T-cell (primary cell): ENCODE results near the gene CYP27B1. TPM values are rescaled to one million over a fixed set of nuclear protein-coding genes. Genes with fewer than 3 reads are reported as not detected.
A peak's percentile ranks its signal among the peaks of the same experiment; 100 is the strongest.

Experiments used
- ATAC-seq, 4 experiments: fragments of 200-7000 bp in 3 of 4; fragments of 150-1000 bp in 1 of 4; cut with Tn5 transposase; replicated peaks in 1 of 4; 1 replicate in 3 of 4; 2 replicates in 1 of 4; pipeline ENCODE4 v1.10.0; 2021; ENCODE audit warnings: moderate library complexity in 3 of 4, mild to moderate bottlenecking in 2 of 4, moderate number of reproducible peaks in 1 of 4
- CTCF ChIA-PET, 2 donors: fragments of 300-600 bp; sonication (Branson Sonifier 250); formaldehyde crosslinking; loops; one replicate each; lab custom pipeline; 2022; ENCODE audit warnings: antibody characterized with exemption in 2 of 2; lab: Charles Lee
- POLR2A ChIA-PET, 2 donors: fragments of 300-600 bp; sonication (Branson Sonifier 250); formaldehyde crosslinking; loops; one replicate each; lab custom pipeline; 2022; ENCODE audit warnings: antibody characterized with exemption in 2 of 2; lab: Charles Lee
- DNase-seq, 35 experiments: peaks; one replicate each; pipeline versions ENCODE4 v3.0.0 to v3.0.0-alpha.2; 2013 to 2023
- H3K27ac ChIP-seq: one replicate; pipeline ENCODE4 v1.5.1; 2013; ENCODE audit warnings: low read length
- H3K27me3 ChIP-seq, 2 experiments: replicated peaks in 1 of 2; 1 replicate in 1 of 2; 2 replicates in 1 of 2; pipeline versions ENCODE4 v1.6.1 to v1.7.0; 2013; ENCODE audit warnings: low read length in 1 of 2, mixed read lengths in 1 of 2; ENCODE audit not compliant: control insufficient read depth in 2 of 2, insufficient read depth in 2 of 2; ENCODE audit errors: extremely low read depth in 1 of 2
- H3K36me3 ChIP-seq, 2 donors: 1 replicate in 1 of 2; 2 replicates in 1 of 2; pipeline versions ENCODE4 v1.6.1 to v1.7.0; 2013; ENCODE audit warnings: low read length in 1 of 2; ENCODE audit not compliant: control insufficient read depth in 2 of 2, insufficient read depth in 1 of 2; ENCODE audit errors: extremely low read depth in 1 of 2
- H3K4me1 ChIP-seq, 2 experiments: 1 replicate in 1 of 2; 2 replicates in 1 of 2; pipeline versions ENCODE4 v1.6.1 to v1.7.0; 2013; ENCODE audit warnings: low read length in 2 of 2, mixed read lengths in 1 of 2; ENCODE audit not compliant: insufficient read depth in 2 of 2, control insufficient read depth in 1 of 2; ENCODE audit errors: extremely low read depth in 1 of 2
- H3K4me3 ChIP-seq, 2 donors: 1 replicate in 1 of 2; 2 replicates in 1 of 2; pipeline versions ENCODE4 v1.5.1 to v1.7.0; 2013; ENCODE audit warnings: mild to moderate bottlenecking in 2 of 2, low read length in 1 of 2, moderate library complexity in 1 of 2; ENCODE audit not compliant: control insufficient read depth in 1 of 2; ENCODE audit errors: extremely low read depth in 1 of 2
- H3K9me3 ChIP-seq: 2 replicates; pipeline ENCODE4 v1.7.0; 2013
- H3K27ac Mint-ChIP-seq, 2 donors: one replicate each; pipeline ENCODE4 v1.8.0; 2020 to 2021; ENCODE audit warnings: mild to moderate bottlenecking in 2 of 2, mixed read lengths in 2 of 2
- H3K27me3 Mint-ChIP-seq, 2 donors: one replicate each; pipeline ENCODE4 v1.8.0; 2021 to 2022; ENCODE audit warnings: mixed read lengths in 2 of 2
- H3K36me3 Mint-ChIP-seq: one replicate; pipeline ENCODE4 v1.8.0; 2021; ENCODE audit warnings: mixed read lengths
- H3K4me1 Mint-ChIP-seq, 3 donors: one replicate each; pipeline ENCODE4 v1.8.0; 2020 to 2022; ENCODE audit warnings: mixed read lengths in 3 of 3, mild to moderate bottlenecking in 1 of 3
- H3K4me3 Mint-ChIP-seq, 3 donors: one replicate each; pipeline ENCODE4 v1.8.0; 2020 to 2022; ENCODE audit warnings: mild to moderate bottlenecking in 3 of 3, mixed read lengths in 3 of 3, moderate library complexity in 3 of 3
- H3K9me3 Mint-ChIP-seq, 3 donors: one replicate each; pipeline ENCODE4 v1.8.0; 2020 to 2022; ENCODE audit warnings: mixed read lengths in 3 of 3
- WGBS: methylation state at CpG from one replicate; pipeline ENCODE4 v1.1.5; 2013; ENCODE audit warnings: missing lambda C conversion rate; ENCODE audit not compliant: insufficient coverage; 5-methylcytosine and 5-hydroxymethylcytosine counted together
- total RNA-seq, 35 experiments: library from RNA in 6 of 35; stranded (reverse) in 6 of 35; fragments of 120-200 nt in 1 of 35; gene quantifications; one replicate each; pipeline versions ENCODE4 v1.2.1 to v1.2.4 and lab custom pipeline; 2013 to 2026

The CYP27B1 gene
- total RNA-seq (1 to 10 TPM in 3 of 5 donors, under 1 TPM in 2; 0.76 to 2.1 (median 1.2) TPM), total RNA-seq (lab: John Stamatoyannopoulos, UW) (0.36 to 21.8 (median 0.99) reads per million in 29 experiments)
- total RNA-seq (2013) = 0.94 TPM

- ATAC-seq (peak in 1 of 4 experiments; percentile 12), DNase-seq (peak in 2 of 35 experiments; percentile 14 to 25)
- Mint-ChIP-seq H3K9me3 (no peaks in the 10 kb centered on the region), H3K27me3 (peaks cover 16 to 36% of the 10 kb centered on the region in 2 donors), H3K27ac (no peak within 1 kb of the TSS), H3K4me1 (peaks cover 28 to 39% (median 32%) of the 10 kb centered on the region in 3 donors), H3K4me3 (peak within 1 kb of the TSS; percentile 79 to 86 (median 84)), H3K36me3 (peaks cover 7% of the 10 kb centered on the region)
- Histone ChIP-seq H3K4me1 (peaks cover 17 to 37% of the 10 kb centered on the region in 2 experiments), H3K9me3 (no peaks in the 10 kb centered on the region), H3K36me3 (peaks cover 3 to 6% of the 10 kb centered on the region in 2 donors), H3K27ac (no peak within 1 kb of the TSS), H3K4me3 (peak within 1 kb of the TSS; percentile 65 to 68), H3K27me3 (peaks cover 19 to 35% of the 10 kb centered on the region in 2 experiments)
- WGBS = 3% methylated on average over 27 of the region's 38 CpGs
- POLR2A ChIA-PET = interaction anchor here in 1 of 2 donors (1.3 kb wide), 1 partner anchor 10 kb away, joined by 4 read pairs; no protein-coding TSS in a partner anchor
- CTCF ChIA-PET = interaction anchor here (0.6 to 2.3 kb wide), 4 partner anchors 10 to 132 kb away, joined by 3 to 7 read pairs (median 3); partner anchors contain the start of gene TSFM (in 1 of the 2)
Observed at GRCh38 chr12:57766464-57767304, at the start of gene CYP27B1. CYP27B1 (minus strand) TSS chr12:57767078; CDS start chr12:57767041, 37 bp downstream.

GRCh38 chr12:57816001-57816854, 49.4 kb upstream of the CYP27B1 start:
- no peak overlapping the region for H3K4me3 ChIP-seq
- no peak for ATAC-seq
- Mint-ChIP-seq H3K27me3 (no peaks in the 10 kb centered on the region), H3K9me3 (no peaks in the 10 kb centered on the region), H3K4me3 (no peak overlapping the region), H3K27ac (peak overlapping the region in 1 of 2 donors; percentile 16), H3K36me3 (peaks cover 14% of the 10 kb centered on the region), H3K4me1 (peaks cover 6 to 8% (median 6%) of the 10 kb centered on the region in 3 donors)
- H3K9me3 ChIP-seq = no peaks in the 10 kb centered on the region
- peaks cover 3 to 8% of the 10 kb centered on the region in 2 donors for H3K36me3 ChIP-seq
- no peaks in the 10 kb centered on the region for H3K27me3 ChIP-seq
- H3K27ac ChIP-seq = no peak overlapping the region
- no peak for DNase-seq
- ChIA-PET CTCF (no interaction called here), POLR2A (no interaction called here)
- no peaks in the 10 kb centered on the region for H3K4me1 ChIP-seq
- 57% methylated on average over 1 of the region's 3 CpGs for WGBS

- 96% methylated on average over 7 of the region's 13 CpGs for WGBS
- no peak overlapping the region for H3K27ac Mint-ChIP-seq
- DNase-seq = no peak
- no peaks in the 10 kb centered on the region for H3K27me3 Mint-ChIP-seq
- POLR2A ChIA-PET = no interaction called here
- Histone ChIP-seq H3K27me3 (no peaks in the 10 kb centered on the region), H3K4me1 (no peaks in the 10 kb centered on the region), H3K9me3 (no peaks in the 10 kb centered on the region), H3K36me3 (peaks cover 3 to 11% of the 10 kb centered on the region in 2 donors), H3K27ac (no peak overlapping the region), H3K4me3 (no peak overlapping the region)
- no peak overlapping the region for H3K4me3 Mint-ChIP-seq
- peaks cover 21% of the 10 kb centered on the region for H3K36me3 Mint-ChIP-seq
- ATAC-seq = peak in 2 of 4 experiments; percentile 70 to 74
- CTCF ChIA-PET = interaction anchor here in 1 of 2 donors (0.6 kb wide), 1 partner anchor 708 kb away, joined by 3 read pairs; no protein-coding TSS in a partner anchor
- no peaks in the 10 kb centered on the region for H3K9me3 Mint-ChIP-seq
- peaks cover 6 to 8% (median 6%) of the 10 kb centered on the region in 3 donors for H3K4me1 Mint-ChIP-seq
Observed at GRCh38 chr12:57815177-57816000, 48.5 kb upstream of the CYP27B1 start.

- Mint-ChIP-seq H3K36me3 (peaks cover 22% of the 10 kb centered on the region), H3K27ac (no peak overlapping the region), H3K4me1 (peaks cover 6 to 8% (median 6%) of the 10 kb centered on the region in 3 donors), H3K4me3 (no peak overlapping the region), H3K27me3 (no peaks in the 10 kb centered on the region), H3K9me3 (no peaks in the 10 kb centered on the region)
- Histone ChIP-seq H3K9me3 (no peaks in the 10 kb centered on the region), H3K27ac (no peak overlapping the region), H3K4me1 (no peaks in the 10 kb centered on the region), H3K27me3 (no peaks in the 10 kb centered on the region), H3K36me3 (peaks cover 3 to 9% of the 10 kb centered on the region in 2 donors), H3K4me3 (no peak overlapping the region)
- ATAC-seq = no peak
- no peak for DNase-seq
- ChIA-PET CTCF (no interaction called here), POLR2A (no interaction called here)
- 90% methylated on average over 9 of the region's 17 CpGs for WGBS
Observed at GRCh38 chr12:57813971-57814772, 47.3 kb upstream of the CYP27B1 start.

GRCh38 chr12:57813111-57813970, 46.5 kb upstream of the CYP27B1 start:
- CTCF ChIA-PET = interaction anchor here in 1 of 2 donors (0.5 kb wide), 1 partner anchor 33 kb away, joined by 7 read pairs; the partner anchor contains the start of gene CTDSP2

More at GRCh38 chr12:57813111-57813970, 46.5 kb upstream of the CYP27B1 start:
- 79% methylated on average over 10 of the region's 14 CpGs for WGBS
- Histone ChIP-seq H3K4me1 (no peaks in the 10 kb centered on the region), H3K27me3 (no peaks in the 10 kb centered on the region), H3K9me3 (no peaks in the 10 kb centered on the region), H3K36me3 (peaks cover 3 to 15% of the 10 kb centered on the region in 2 donors), H3K27ac (no peak overlapping the region), H3K4me3 (no peak overlapping the region)
- no peak overlapping the region for H3K4me3 Mint-ChIP-seq
- no peaks in the 10 kb centered on the region for H3K27me3 Mint-ChIP-seq
- no peak for ATAC-seq
- H3K27ac Mint-ChIP-seq = no peak overlapping the region
- no peak for DNase-seq
- peaks cover 0 to 6% (median 5%) of the 10 kb centered on the region in 3 donors for H3K4me1 Mint-ChIP-seq
- H3K36me3 Mint-ChIP-seq = peaks cover 18% of the 10 kb centered on the region
- H3K9me3 Mint-ChIP-seq = no peaks in the 10 kb centered on the region
- POLR2A ChIA-PET = interaction anchor here (0.6 to 0.7 kb wide), 2 partner anchors 20 to 31 kb away, joined by 3 to 13 read pairs; no protein-coding TSS in a partner anchor
